Stimulated activated CD8-positive, alpha-beta memory T cell treated with anti-CD3 and anti-CD28 coated beads, Interleukin-15, amount 100 ng/mL, for 1 hour (primary cell): ENCODE data around the gene PPP1R3E.

ENCODE experiments used
- DNase-seq: peaks from one replicate; pipeline ENCODE4 v3.0.0-alpha.2; 2020; ENCODE audit warnings: low read depth

PPP1R3E gene

DNA sequence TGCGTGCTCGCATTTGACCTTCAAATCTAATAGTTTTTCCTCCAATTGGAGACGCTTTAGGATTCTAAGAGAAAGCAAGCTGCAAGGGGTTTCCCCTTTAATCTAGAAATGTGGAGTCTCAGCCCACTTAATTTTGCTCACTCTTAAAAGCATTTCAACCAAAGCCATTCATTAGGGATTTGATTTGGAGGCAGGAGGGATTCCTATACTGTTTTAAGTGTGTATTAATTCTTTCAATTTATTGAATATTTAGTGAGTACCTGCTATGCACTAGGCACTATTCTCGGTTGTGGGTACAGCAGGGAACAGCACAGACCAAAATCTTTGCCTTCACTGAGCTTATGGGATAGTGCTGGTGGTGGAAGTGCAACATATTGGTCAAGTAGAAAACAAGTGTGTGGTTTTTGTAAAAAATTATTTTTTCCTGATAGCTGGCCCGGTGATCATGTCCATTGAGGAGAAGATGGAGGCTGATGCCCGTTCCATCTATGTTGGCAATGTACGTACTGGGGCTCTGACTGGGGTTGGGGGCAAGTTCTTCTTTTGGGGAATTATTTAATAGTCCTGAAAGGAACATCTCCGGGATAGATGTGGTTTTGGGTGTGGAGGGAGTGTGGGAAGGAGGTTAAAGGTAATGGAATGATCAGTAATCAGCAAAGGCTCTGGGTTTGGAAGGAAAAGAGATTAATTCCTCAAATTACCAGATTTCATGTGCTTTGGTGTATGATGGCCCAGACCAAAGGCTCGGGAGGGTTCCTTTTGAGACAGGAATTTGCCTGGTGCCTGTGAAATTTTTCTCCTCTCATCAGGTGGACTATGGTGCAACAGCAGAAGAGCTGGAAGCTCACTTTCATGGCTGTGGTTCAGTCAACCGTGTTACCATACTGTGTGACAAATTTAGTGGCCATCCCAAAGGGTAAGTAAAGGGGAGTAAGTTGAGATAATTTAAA lies 20.2 kb upstream of the PPP1R3E start:
- DNase-seq, result no peak

DNA sequence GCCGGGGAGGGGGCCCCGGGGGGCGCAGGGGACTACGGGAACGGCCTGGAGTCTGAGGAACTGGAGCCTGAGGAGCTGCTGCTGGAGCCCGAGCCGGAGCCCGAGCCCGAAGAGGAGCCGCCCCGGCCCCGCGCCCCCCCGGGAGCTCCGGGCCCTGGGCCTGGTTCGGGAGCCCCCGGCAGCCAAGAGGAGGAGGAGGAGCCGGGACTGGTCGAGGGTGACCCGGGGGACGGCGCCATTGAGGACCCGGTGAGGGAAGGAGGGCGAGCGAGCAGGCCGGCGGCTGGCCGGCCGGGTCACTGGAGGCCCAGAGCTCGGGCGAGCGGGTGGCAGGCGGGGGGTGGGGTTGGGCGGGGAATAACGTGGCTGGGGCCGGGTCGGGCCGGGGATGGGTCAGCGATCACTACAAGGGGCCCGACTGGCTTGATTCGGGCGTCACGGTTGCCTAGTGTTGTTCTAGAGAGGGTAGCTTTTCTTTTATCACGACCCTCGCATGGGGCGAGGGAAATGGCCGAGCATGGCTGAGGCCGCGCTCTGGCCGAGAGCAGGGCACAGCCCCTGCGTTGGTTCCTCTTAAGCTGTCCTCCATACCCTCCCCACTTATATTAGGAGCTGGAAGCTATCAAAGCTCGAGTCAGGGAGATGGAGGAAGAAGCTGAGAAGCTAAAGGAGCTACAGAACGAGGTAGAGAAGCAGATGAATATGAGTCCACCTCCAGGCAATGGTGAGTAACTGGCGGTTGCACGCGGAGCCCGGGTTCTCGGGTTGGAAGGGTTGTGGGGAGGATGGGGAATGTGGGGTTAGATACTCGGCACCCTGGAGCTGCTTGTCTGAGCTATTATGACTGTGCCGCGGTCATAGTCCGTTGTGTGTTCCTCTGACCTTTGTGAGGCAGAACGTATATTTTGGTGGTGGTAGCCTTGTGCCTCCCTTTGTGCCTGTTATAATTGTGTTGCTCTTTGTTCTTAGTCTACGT lies 19.2 kb upstream of the PPP1R3E start:
- no peak for DNase-seq

DNA sequence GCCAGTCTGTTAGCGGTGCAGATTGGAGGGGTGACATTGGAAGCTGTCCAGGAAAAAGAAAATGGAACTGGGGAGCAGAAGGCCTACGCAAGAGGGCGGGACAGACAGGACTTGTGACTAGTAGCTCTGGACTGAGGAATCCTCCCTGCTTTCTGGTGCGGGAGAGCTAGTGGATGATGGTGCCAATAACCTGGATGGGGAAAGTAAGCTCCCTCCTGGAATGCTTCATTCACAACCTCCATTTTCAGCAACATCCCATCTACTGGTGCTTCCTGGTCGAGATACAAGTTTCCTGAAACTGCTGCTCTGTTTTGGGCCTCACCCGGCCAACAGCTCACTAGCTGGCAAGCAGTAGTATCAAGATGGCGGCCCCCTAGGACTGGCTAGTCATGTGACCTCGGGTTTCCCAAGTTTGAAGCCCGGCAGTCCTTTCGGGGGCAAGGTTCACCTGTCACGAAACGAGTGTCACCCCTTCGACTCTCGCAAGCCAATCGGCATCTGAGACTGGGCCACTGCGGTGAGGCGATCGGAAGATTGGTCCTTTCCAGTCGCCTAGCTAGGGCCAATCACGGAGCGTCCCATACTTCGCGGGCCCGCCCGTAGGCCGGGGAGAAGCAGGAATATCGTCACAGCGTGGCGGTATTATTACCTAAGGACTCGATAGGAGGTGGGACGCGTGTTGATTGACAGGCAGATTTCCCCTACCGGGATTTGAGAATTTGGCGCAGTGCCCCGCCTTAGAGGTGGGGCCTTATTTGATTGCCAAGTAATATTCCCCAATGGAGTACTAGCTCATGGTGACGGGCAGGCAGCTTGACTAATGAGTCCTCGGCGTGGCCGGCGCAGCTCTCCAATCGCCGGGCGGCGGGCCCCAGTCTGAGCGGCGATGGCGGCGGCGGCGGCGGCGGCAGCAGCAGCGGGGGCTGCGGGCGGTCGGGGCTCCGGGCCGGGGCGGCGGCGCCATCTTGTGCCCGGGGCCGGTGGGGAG lies 18.2 kb upstream of the PPP1R3E start, which contains the start of gene PABPN1:
TSS of gene PABPN1 (plus strand) at position 874 of the 988 bp plus-strand sequence. CDS start at position 887, 13 bp downstream.
- DNase-seq, result peak; percentile 92

DNA sequence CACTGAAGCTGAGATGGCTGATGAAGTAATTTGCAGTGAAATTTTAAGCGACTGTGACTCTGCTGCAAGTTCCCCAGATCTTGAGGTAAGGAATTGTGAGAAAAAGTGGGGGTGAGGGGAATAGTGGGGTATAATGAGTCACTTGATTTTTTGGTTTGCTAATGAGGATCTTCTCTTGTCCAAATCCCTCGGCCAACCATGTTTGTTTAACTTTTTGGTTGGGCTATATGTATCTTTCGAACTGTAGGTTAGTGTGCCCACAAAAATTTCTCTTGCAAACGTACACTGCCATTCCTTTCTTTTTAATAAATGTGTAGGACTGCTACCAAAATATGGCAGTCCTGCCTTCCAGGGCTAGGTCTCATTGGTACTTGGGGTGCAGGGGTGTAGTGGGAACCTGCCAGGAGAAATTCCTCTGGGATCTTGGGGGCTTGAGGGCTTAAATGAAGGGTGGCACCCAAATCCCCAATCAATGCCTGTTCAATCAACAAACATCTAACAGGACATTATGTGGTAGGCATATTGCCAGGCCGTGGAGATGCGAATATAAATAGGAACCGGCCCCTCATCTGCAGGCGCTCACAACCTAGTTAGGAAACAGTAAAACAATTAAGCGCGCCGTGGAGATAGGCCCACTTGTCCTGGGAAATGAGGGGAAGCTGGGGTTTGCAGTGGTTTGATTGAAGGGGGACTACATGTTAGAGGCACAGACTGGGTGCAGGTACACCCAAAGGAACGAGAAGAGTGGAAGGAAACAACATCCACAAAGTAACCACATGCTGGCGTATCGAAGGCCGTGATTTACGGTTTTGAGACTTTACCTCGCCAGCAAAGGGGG lies 17.3 kb upstream of the PPP1R3E start:
- no peak for DNase-seq

DNA sequence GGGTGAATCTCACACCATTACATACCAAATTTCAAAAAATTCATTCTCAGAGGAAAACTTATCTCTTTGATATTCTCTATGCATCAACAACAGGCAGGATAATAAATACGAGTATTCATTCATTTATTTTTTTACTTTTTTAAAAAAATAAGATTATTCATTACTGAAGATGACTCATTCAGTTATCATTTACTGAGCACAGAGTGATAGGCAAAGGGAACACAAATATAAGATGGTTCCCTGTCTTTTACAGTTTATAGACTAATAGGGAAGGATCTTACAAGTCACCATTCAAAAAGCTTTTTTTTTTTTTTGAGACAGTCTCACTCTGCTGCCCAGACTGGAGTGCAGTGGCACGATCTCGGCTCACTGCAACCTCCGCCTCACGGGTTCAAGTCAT lies 13.6 kb upstream of the PPP1R3E start:
- DNase-seq, result no peak

DNA sequence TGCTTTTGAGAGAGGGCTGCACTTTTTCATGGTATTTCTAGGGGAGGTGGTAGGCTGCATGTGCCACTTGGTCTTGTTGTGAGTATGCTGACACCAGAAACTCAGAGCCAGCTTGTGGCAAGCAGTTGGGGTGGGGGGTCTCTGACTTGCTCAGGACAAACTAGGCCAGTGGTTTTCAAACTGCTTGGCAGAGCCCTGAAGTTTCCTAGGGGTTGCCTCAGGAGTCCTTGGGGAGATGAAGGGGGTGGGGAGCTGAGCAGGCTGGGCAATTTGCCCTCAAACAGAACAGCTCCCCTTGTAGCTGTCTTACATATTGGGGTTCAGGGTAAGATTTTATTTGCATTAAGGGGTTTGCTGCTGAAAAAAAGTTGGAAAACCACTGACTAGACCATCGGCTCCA lies 7.9 kb upstream of the PPP1R3E start:
- DNase-seq, result no peak

DNA sequence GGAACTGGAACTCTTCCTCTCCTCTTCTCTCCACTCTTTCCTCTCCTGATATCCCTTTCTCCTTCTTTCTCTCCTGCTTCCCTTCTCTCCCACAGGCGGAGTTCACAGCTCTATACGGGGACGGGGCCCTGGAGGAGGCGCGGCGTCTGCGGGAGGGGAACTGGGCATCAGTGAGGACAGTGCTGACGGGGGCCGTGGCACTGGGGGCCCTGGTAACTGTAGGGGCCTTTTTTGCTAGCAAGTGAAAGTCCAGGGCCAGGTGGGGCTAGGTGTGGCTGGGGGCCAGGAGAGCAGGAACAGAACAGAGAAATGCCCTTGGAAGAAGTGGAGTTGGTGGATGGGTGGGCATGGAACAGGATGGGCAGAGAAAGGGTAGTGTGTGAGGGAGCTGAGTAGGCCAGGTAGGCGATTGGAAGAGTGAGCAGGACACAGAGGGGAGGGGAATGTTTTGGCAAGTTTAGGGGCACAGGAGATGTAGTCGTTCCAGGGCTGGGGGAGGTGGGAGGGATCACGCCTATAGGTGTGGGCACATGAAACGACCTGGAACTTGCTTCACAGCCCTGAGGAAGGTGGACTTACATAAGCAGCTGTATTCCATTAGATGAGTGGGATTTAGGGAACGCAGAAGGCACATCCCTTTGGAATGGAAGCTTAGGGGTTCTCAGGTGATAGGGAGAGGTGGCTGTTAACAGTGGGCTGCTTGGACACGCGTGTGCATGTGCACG lies 6.2 kb upstream of the PPP1R3E start:
- DNase-seq, result no peak

DNA sequence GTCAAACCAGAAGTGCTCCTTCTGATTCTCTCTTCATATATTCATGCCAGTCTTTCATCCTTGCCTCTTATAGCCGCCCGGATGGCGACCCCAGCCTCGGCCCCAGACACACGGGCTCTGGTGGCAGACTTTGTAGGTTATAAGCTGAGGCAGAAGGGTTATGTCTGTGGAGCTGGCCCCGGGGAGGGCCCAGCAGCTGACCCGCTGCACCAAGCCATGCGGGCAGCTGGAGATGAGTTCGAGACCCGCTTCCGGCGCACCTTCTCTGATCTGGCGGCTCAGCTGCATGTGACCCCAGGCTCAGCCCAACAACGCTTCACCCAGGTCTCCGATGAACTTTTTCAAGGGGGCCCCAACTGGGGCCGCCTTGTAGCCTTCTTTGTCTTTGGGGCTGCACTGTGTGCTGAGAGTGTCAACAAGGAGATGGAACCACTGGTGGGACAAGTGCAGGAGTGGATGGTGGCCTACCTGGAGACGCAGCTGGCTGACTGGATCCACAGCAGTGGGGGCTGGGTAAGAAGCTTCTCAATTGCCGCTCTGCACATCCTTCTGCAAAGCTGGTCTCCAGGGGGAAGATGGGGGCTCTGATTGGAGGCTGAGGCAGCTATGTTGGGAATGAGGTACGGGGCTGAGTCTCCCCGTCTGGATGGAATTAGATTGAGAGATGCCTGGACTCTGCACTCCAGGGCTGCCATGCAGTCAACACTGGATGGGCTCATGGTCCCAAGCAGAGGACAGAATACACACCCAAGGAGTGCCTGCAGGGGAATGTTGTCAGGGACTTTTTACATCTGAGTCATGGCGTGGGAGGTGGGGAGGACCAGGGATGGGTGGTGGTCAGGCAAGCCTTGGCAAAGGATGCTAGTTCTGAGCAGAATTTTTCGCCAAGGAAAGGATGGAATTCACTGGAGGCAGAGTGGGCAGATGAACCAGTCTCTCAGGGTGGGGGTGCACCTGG lies 5.3 kb upstream of the PPP1R3E start:
- no peak for DNase-seq

DNA sequence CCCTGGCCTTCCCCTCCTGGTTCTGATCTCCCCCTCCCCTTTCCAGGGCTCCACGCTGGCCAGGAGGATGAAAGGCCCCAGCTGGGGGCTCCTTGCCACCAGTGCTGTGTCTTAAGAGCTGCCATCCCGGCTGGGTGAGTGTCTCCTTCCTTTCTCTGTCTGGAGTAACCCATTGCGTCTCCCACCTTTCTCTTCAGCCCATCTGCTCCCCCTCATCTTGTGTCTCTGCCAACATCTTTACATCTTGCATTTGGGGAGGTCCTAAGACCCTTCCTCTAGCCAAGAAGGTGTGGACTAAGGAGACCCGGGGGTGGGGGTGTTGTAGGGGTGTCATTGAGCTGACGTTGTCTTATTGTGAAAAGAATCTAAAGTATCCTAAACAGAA lies 4.5 kb upstream of the PPP1R3E start:
- DNase-seq, result no peak

DNA sequence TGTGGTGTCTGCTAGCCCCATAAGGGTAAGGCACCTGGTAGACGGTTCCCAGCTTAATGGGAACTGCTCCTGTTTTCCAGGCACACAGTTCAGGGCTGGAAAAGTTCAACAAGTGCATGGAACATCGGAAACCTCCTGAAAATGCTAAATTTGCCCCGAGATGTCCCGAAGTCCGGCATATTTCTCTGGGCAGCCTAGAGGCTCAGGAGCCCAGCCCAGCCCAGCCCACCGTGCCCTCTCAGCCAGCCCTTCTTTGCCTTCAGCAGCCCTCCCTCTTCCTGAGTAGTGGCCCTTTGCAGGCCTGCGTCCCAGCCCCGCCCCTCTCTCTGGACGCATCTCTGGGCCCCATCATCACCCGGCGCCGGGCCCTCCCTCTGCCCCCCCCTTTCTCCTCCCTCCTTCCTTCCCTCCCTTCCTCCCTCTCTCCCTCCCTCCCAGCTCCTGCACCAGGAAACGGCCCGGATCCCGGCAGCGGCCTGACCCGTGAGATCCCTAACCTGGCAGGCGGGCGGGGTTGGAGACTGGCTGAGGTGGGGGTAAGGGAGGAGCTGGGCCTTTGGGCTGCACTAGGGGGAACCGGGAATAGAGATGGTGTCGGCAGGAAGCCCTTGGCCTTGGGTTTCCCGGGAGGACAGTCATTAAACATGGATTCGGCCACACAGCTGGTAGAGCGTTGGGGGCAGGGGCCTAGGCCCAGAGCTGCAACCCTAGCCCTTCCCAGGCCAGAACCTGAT lies 3.9 kb upstream of the PPP1R3E start, which contains the start of gene BCL2L2:
TSS of gene BCL2L2 (plus strand) at position 422 of the 734 bp plus-strand sequence. CDS start 935 bp downstream, outside the sequence.
- no peak for DNase-seq

DNA sequence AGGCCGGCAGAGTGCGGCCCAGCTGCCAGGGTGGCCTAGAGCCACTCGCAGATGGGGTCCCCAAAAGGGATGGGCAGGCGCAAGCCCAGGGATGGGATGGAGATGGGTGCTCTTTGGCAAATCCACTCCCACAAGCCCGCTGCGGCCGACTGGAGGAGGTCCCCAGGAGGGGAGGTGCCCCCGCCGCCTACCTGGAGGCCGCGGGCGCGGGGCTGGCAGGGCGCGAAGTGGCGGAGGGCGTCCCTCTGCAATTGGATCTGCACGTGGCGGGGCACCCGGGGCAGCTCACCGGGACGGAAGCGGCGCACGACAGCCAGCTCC lies 730 bp downstream of the PPP1R3E start:
- no peak for DNase-seq

DNA sequence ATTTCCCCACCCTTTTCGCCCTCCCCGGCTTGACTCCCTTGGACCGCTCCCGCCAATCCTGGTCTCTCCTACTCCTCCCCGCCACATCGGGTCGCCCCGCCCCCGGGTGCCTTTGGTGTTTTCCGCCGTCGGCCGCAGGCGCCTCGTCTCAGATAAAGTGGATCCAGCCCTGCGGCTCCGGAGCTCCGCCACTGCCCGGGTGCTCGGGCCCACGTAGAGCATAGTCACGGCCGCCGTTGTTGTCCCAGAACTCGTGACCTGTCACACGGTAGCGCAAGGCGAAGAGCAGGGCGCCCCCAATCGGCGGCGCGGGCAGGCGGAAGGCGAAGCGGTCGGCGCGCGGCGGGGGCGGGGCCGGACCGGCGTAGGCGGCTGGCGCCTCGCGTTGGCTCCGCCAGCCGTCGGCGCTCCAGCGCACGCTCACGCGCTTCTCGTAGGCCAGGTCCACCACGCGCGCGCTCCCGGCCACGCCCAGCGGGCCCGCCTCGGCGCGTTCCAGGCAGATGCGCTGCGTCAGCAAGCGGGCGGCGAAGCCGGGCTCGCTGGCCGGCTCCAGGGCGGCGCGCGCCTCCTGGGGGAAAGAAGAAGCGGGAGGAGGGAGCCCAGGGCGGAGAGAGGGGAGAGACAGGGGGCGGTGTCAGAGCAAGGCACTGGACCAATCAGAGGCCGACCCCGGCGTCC lies 1.2 kb downstream of the PPP1R3E start:
- DNase-seq, result peak; percentile 87

DNA sequence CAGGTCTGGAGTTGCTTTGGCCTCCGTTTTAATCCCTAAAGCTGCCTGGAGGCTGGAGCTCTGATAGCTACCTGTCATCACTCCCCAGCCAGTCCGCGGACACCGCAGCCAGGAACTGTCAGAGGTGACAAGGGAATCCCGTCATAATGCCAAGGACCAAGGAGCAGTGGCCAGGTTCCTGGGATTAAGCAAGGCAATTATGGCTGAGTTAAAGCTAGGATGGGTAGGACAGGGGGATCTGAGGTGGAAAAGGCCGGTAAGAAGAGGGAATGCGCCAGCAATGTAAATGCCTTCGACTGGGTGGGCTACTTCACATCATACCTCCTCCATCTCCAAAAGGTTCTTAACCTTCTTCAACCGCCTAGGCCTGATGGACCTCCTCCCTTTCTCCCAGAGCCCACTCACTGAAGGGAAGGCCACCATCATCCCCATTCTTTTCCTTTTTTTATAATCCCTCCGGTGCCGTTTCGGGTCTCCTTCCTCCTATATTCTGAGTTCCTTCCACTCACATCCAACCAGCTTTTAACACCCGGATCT lies 1.9 kb downstream of the PPP1R3E start:
- no peak for DNase-seq

DNA sequence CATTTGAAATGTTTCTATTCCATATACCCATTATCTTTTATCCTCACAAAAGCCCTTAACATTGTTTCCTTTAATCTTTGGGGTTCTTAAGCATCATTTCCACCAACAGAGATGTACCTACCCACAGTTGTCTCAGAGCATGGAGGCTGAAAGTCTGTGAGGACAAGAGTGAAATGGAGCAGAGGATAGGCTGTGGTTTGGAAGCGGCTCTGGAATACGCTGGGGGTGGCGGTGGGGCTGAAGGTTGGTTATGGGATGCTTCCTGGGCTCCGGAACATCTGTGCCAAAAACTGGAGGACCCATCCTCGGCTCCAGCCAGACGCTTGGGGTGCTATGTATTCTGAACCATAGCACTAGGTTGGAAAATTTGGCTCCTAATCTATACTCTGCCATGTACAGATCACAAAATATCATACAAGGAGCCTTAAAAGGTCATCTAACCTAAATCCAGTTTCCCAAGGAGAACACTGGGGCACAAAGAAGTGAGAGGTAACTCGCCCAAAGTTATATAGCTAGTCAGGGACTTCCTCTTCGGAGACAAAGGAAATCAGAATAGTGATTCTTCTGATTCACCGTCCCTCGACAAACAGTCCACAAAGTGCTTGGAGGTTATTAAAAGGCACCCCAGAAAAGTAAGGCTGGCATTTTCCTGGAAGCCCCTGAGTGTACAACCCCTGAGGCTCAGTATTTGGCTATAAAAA lies 2.5 kb downstream of the PPP1R3E start:
- DNase-seq, result no peak

DNA sequence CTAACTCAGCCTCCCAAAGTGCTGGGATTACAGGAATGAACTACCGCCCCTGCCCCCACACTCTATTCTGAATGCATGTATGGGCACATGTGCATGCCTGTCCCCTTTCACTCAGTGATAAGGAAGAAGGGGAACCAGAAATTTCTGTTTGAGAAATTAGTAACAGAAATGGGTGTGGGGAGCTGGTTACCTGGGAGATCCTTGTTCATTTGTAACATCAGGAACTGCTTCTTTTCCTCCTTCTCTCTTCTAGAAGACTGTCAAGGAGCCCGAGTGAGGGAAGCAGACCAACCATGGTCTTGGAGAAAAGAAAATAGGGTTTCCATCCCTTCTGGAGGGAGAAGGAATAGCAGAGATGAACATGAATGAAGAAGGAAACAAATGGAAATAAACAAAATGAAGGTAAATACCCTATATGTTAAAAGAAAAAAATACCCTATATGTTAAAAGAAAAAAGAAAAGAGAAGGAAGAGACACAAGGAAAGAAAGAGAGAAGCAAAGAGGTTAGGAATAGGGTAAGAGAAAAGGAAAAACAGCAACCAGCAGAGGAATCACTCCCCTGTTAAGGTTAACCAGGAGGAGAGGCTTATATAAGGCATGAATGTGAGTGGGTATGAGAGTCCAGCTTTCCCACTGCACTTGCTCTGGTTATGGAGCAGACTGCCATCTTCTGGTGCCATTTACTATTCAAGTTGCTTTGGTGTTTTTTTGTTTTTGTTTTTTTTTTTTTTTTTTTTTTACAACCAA lies 3.3 kb downstream of the PPP1R3E start:
- no peak for DNase-seq
